ENCODE data around the gene ACAP2.
A peak's percentile ranks its signal among the peaks of the same experiment; 100 is the strongest.

ACAP2 gene

GRCh38 chr3:195261925-195262324, 180.9 kb downstream of the ACAP2 start:
- Histone ChIP-seq H2BK12ac (ENCODE audit: low read length) (no peak overlapping the region), H3K4me3 (ENCODE audit: low read depth, low read length) (no peak overlapping the region), H3K9me3 (ENCODE audit: insufficient read depth, low read depth, low read length) (peaks cover 2% of the 10 kb centered on the region), H4K8ac (ENCODE audit: low read depth, low read length) (no peak overlapping the region), H3K36me3 (ENCODE audit: control insufficient read depth in 1 of 2, insufficient read depth in 2 of 2, low read length in 2 of 2) (peaks cover under 1 to 2% of the 10 kb centered on the region in 2 experiments), H3K27me3 (ENCODE audit: insufficient read depth, low read length) (no peaks in the 10 kb centered on the region), H3K9ac (ENCODE audit: low read length) (no peak overlapping the region), H2BK120ac (ENCODE audit: insufficient read depth, low read length, poor library complexity) (no peak overlapping the region), H3K18ac (ENCODE audit: low read length) (no peak overlapping the region), H3K79me1 (ENCODE audit: low read length) (peaks cover 12% of the 10 kb centered on the region), H3K4me1 (ENCODE audit: control insufficient read depth in 1 of 2, insufficient read depth in 2 of 2, low read length in 2 of 2) (peaks cover 5 to 11% of the 10 kb centered on the region in 2 experiments), H3K23ac (ENCODE audit: low read length) (no peak overlapping the region), H3K14ac (ENCODE audit: low read length) (no peak overlapping the region), H4K91ac (ENCODE audit: low read depth, low read length) (no peak overlapping the region), H2AFZ (ENCODE audit: insufficient read depth, low read length, poor library complexity) (no peak overlapping the region), H2BK5ac (ENCODE audit: low read depth, low read length, poor library complexity) (no peak overlapping the region), H3K4me2 (ENCODE audit: low read length) (no peak overlapping the region), H4K12ac (ENCODE audit: low read depth, low read length) (no peak overlapping the region), H3K27ac (ENCODE audit: low read depth, low read length) (no peak overlapping the region), H2AK5ac (ENCODE audit: low read length) (no peak overlapping the region), H3K4ac (ENCODE audit: low read depth, low read length) (no peak overlapping the region), H3K79me2 (ENCODE audit: control insufficient read depth, insufficient read depth, low read length, poor library complexity) (peaks cover 2% of the 10 kb centered on the region)
- no CpG with 5 or more reads among the region's 2 CpGs for WGBS (ENCODE audit: extremely low coverage, insufficient coverage, insufficient read length)
- no peak for DNase-seq

- Histone ChIP-seq H4K12ac (ENCODE audit: low read depth, low read length) (no peak overlapping the region), H3K4ac (ENCODE audit: low read depth, low read length) (no peak overlapping the region), H3K79me1 (ENCODE audit: low read length) (peaks cover 12% of the 10 kb centered on the region), H3K4me3 (ENCODE audit: low read depth, low read length) (peak overlapping the region; percentile 62), H2AK5ac (ENCODE audit: low read length) (no peak overlapping the region), H3K4me1 (ENCODE audit: control insufficient read depth in 1 of 2, insufficient read depth in 2 of 2, low read length in 2 of 2) (peaks cover 5 to 11% of the 10 kb centered on the region in 2 experiments), H3K27me3 (ENCODE audit: insufficient read depth, low read length) (no peaks in the 10 kb centered on the region), H4K91ac (ENCODE audit: low read depth, low read length) (peak overlapping the region; percentile 24), H3K36me3 (ENCODE audit: control insufficient read depth in 1 of 2, insufficient read depth in 2 of 2, low read length in 2 of 2) (no peaks in the 10 kb centered on the region), H2BK5ac (ENCODE audit: low read depth, low read length, poor library complexity) (no peak overlapping the region), H3K9me3 (ENCODE audit: insufficient read depth, low read depth, low read length) (peaks cover 2% of the 10 kb centered on the region), H3K18ac (ENCODE audit: low read length) (peak overlapping the region; percentile 39), H2BK120ac (ENCODE audit: insufficient read depth, low read length, poor library complexity) (peak overlapping the region; percentile 24), H2AFZ (ENCODE audit: insufficient read depth, low read length, poor library complexity) (peak overlapping the region; percentile 56), H3K79me2 (ENCODE audit: control insufficient read depth, insufficient read depth, low read length, poor library complexity) (peaks cover 2% of the 10 kb centered on the region), H3K23ac (ENCODE audit: low read length) (no peak overlapping the region), H3K27ac (ENCODE audit: low read depth, low read length) (no peak overlapping the region), H4K8ac (ENCODE audit: low read depth, low read length) (peak overlapping the region; percentile 36), H2BK12ac (ENCODE audit: low read length) (no peak overlapping the region), H3K9ac (ENCODE audit: low read length) (no peak overlapping the region), H3K14ac (ENCODE audit: low read length) (peak overlapping the region; percentile 46), H3K4me2 (ENCODE audit: low read length) (peak overlapping the region; percentile 89)
- DNase-seq: peak in 1 of 2 donors; percentile 21
- no CpG with 5 or more reads among the region's 41 CpGs for WGBS (ENCODE audit: extremely low coverage, insufficient coverage, insufficient read length)
These were observed 182.4 kb downstream of the ACAP2 start for GRCh38 chr3:195260280-195260905.

- peak; percentile 74 to 79 for DNase-seq
- Histone ChIP-seq H3K4ac (ENCODE audit: low read depth, low read length) (no peak overlapping the region), H4K8ac (ENCODE audit: low read depth, low read length) (peak overlapping the region; percentile 75), H4K91ac (ENCODE audit: low read depth, low read length) (peak overlapping the region; percentile 47), H3K23ac (ENCODE audit: low read length) (no peak overlapping the region), H3K14ac (ENCODE audit: low read length) (peak overlapping the region; percentile 23), H2BK12ac (ENCODE audit: low read length) (peak overlapping the region; percentile 44), H2BK120ac (ENCODE audit: insufficient read depth, low read length, poor library complexity) (peak overlapping the region; percentile 8), H2BK5ac (ENCODE audit: low read depth, low read length, poor library complexity) (peak overlapping the region; percentile 37), H2AFZ (ENCODE audit: insufficient read depth, low read length, poor library complexity) (peak overlapping the region; percentile 41), H3K4me2 (ENCODE audit: low read length) (peak overlapping the region; percentile 89), H3K79me2 (ENCODE audit: control insufficient read depth, insufficient read depth, low read length, poor library complexity) (peaks cover 2% of the 10 kb centered on the region), H3K18ac (ENCODE audit: low read length) (peak overlapping the region; percentile 27), H3K36me3 (ENCODE audit: control insufficient read depth in 1 of 2, insufficient read depth in 2 of 2, low read length in 2 of 2) (peaks cover 0 to 2% of the 10 kb centered on the region in 2 experiments), H3K4me3 (ENCODE audit: low read depth, low read length) (peak overlapping the region; percentile 73), H3K27me3 (ENCODE audit: insufficient read depth, low read length) (no peaks in the 10 kb centered on the region), H3K9me3 (ENCODE audit: insufficient read depth, low read depth, low read length) (peaks cover 2% of the 10 kb centered on the region), H4K12ac (ENCODE audit: low read depth, low read length) (peak overlapping the region; percentile 22), H3K27ac (ENCODE audit: low read depth, low read length) (peak overlapping the region; percentile 62), H3K9ac (ENCODE audit: low read length) (peak overlapping the region; percentile 18), H2AK5ac (ENCODE audit: low read length) (peak overlapping the region; percentile 12), H3K4me1 (ENCODE audit: control insufficient read depth in 1 of 2, insufficient read depth in 2 of 2, low read length in 2 of 2) (peaks cover 5 to 11% of the 10 kb centered on the region in 2 experiments), H3K79me1 (ENCODE audit: low read length) (peaks cover 12% of the 10 kb centered on the region)
- no CpG with 5 or more reads among the region's 82 CpGs for WGBS (ENCODE audit: extremely low coverage, insufficient coverage, insufficient read length)
These were observed 183.1 kb downstream of the ACAP2 start for GRCh38 chr3:195259475-195260279.

GRCh38 chr3:195259154-195259474, 183.7 kb downstream of the ACAP2 start:
- peak overlapping the region; percentile 19 for H3K14ac ChIP-seq (ENCODE audit: low read length)

More at GRCh38 chr3:195259154-195259474, 183.7 kb downstream of the ACAP2 start:
- Histone ChIP-seq H4K8ac (ENCODE audit: low read depth, low read length) (peak overlapping the region; percentile 75), H3K18ac (ENCODE audit: low read length) (no peak overlapping the region), H2BK120ac (ENCODE audit: insufficient read depth, low read length, poor library complexity) (peak overlapping the region; percentile 8), H4K12ac (ENCODE audit: low read depth, low read length) (peak overlapping the region; percentile 22), H3K79me1 (ENCODE audit: low read length) (peaks cover 12% of the 10 kb centered on the region), H3K4me1 (ENCODE audit: control insufficient read depth in 1 of 2, insufficient read depth in 2 of 2, low read length in 2 of 2) (peaks cover 5 to 11% of the 10 kb centered on the region in 2 experiments), H3K9me3 (ENCODE audit: insufficient read depth, low read depth, low read length) (peaks cover 2% of the 10 kb centered on the region), H3K27me3 (ENCODE audit: insufficient read depth, low read length) (no peaks in the 10 kb centered on the region), H3K4ac (ENCODE audit: low read depth, low read length) (no peak overlapping the region), H3K4me2 (ENCODE audit: low read length) (peak overlapping the region; percentile 89), H3K23ac (ENCODE audit: low read length) (no peak overlapping the region), H2AFZ (ENCODE audit: insufficient read depth, low read length, poor library complexity) (no peak overlapping the region), H3K36me3 (ENCODE audit: control insufficient read depth in 1 of 2, insufficient read depth in 2 of 2, low read length in 2 of 2) (peaks cover 0 to 2% of the 10 kb centered on the region in 2 experiments), H4K91ac (ENCODE audit: low read depth, low read length) (peak overlapping the region; percentile 47), H3K4me3 (ENCODE audit: low read depth, low read length) (no peak overlapping the region), H3K9ac (ENCODE audit: low read length) (peak overlapping the region; percentile 18), H2BK5ac (ENCODE audit: low read depth, low read length, poor library complexity) (no peak overlapping the region), H2AK5ac (ENCODE audit: low read length) (peak overlapping the region; percentile 12), H2BK12ac (ENCODE audit: low read length) (peak overlapping the region; percentile 44), H3K27ac (ENCODE audit: low read depth, low read length) (peak overlapping the region; percentile 62), H3K79me2 (ENCODE audit: control insufficient read depth, insufficient read depth, low read length, poor library complexity) (peaks cover 2% of the 10 kb centered on the region)
- WGBS (ENCODE audit: extremely low coverage, insufficient coverage, insufficient read length): no CpG with 5 or more reads among the region's 7 CpGs
- no peak for DNase-seq
